ENCODE results near the gene PRDM11.

PRDM11 gene

DNA sequence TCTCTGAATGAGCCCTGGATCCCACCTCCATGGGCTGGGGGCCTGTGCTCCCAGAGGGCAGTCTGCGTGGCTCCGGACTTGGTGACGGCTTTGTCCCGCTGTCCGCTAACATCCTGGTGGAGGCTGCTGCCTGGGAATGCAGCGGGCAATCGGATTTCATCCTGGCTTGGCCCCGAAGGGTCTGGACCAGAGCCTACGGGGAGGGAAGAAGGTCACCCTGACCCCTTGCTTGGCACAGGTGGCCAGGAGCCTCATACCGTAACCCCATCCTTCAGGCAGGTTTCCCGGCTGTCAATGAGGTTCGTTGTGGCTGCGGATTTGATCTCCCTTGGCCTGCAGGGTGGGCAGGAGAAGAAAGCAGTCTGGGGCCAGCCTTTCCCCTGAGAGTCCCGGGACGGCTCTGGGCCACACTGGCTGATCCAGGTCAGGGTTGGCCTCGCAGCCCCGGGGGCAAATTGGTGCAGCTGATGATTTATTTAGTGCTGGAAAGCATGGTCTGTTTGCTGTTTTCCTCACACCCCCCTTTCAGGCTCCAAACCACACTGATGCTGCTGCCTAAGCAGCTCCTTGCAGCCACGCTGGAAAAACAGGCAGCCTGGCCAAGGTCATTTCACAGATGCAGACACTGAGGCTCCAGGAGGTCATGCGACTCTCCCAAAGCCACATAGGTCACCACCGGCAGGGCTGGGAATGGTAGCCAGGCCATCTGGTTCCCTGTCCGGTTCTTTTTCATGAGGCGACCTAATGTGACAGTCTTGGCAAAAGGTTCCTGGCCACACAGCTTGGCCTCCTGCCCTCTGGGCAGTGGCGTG lies 15.0 kb downstream of the PRDM11 start:
- H3K9me3 Mint-ChIP-seq, result no peaks in the 10 kb centered on the region
- H3K4me1 Mint-ChIP-seq, result peaks cover 13% of the 10 kb centered on the region
- H3K36me3 Mint-ChIP-seq, result no peaks in the 10 kb centered on the region
- no peak overlapping the region for H3K4me3 Mint-ChIP-seq
- H3K27ac Mint-ChIP-seq, result no peak overlapping the region
- H3K27me3 Mint-ChIP-seq, result no peaks in the 10 kb centered on the region

DNA sequence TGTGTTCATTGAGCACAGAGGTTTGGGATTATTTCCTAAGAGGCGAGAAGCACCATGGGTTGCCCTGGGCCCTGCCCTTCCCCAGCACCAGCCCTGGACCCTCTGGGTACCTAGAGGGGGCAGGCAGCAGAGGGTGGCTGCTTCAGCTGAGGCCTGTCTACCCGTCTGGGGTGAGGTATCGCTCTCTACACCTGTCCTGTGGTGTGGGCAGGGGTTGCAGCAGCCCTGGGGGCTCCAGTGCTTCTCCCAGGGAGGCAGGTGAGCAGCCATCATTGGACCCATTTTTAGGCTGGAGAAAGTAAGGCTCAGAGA lies 15.6 kb downstream of the PRDM11 start:
- H3K9me3 Mint-ChIP-seq, result no peaks in the 10 kb centered on the region
- no peaks in the 10 kb centered on the region for H3K36me3 Mint-ChIP-seq
- H3K4me1 Mint-ChIP-seq, result peaks cover 8% of the 10 kb centered on the region
- no peaks in the 10 kb centered on the region for H3K27me3 Mint-ChIP-seq
- H3K27ac Mint-ChIP-seq, result no peak overlapping the region
- H3K4me3 Mint-ChIP-seq, result no peak overlapping the region

DNA sequence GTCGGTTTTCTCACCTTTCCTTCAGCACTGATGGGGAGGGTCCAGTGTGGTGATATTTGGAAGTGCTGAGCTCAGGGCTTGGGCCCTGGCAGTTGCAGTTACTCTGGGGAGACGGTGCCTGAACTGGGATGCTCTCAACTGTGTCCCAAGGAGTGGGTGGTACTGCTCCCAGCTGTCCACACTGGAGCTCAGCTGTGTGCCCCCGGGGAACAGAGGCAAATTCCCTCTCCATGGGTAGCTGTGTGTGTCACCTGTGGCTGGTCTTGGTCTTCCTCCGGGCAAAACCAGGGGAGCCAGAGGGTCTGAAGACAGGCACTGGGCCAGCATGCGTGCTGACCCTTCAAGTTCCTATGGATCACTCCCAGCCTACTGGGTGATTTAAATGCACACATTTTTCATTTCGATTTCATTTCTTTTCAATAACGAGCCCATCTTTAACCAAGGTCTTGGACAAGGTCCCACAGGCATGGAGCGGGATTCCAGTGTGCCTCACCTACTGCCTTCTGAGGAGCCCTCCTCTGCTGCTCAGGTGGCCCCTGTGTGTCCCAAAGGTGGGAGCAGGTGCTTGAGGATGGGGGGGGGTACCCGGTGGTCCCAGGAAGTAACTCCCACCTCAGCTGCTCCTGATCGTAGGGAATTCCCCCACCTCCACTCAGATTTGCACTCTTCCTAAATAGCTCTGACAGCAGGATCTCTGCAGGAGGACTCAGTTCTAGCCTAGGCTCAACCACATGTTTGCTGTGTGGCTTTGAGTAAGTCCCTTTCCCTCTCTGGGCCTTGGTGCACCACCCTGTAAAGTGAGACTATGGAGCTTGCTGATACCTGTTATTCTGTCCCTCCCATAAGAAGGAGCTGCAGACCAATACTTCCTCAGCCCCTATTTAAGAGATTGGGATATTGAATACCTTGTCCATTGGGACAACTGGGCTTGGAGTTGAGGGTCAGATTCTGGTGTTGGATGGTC lies 16.8 kb downstream of the PRDM11 start:
- H3K27me3 Mint-ChIP-seq, result no peaks in the 10 kb centered on the region
- H3K9me3 Mint-ChIP-seq, result no peaks in the 10 kb centered on the region
- no peak overlapping the region for H3K4me3 Mint-ChIP-seq
- no peak overlapping the region for H3K27ac Mint-ChIP-seq
- no peaks in the 10 kb centered on the region for H3K36me3 Mint-ChIP-seq
- H3K4me1 Mint-ChIP-seq, result peaks cover 4% of the 10 kb centered on the region

DNA sequence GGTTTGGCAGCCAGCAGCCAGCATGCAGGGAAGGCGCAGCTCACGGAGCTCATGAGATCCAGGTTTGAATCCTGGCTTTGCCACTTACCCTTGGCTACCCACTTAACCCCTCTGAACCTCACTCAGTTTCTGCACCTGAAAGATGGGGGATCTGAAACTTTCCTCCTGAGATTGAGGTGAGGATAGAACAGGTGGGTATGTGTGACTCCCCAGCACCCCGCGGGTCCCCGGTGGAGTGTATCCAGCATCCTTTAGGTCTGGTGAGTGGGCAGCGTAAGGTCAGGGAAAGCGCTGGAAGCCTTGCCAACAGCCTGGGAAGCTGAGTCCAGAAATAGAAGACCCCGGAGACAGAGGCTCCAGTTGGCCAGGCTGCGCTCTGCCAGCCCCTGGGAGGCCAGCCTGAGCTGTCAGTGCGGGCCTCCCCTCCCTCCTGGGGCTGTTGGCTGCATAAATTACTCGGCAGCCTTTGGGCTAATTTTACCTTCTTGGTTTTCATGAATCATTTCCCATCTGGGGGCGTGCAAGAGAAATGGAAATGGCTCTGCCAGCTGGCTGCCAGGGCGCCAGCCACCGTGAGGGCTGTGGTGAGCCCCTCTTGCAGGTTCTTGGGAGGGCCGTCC lies 17.6 kb downstream of the PRDM11 start:
- Mint-ChIP-seq H3K36me3 (no peaks in the 10 kb centered on the region), H3K27me3 (no peaks in the 10 kb centered on the region), H3K4me1 (peaks cover 4% of the 10 kb centered on the region), H3K27ac (no peak overlapping the region), H3K9me3 (no peaks in the 10 kb centered on the region), H3K4me3 (no peak overlapping the region)

DNA sequence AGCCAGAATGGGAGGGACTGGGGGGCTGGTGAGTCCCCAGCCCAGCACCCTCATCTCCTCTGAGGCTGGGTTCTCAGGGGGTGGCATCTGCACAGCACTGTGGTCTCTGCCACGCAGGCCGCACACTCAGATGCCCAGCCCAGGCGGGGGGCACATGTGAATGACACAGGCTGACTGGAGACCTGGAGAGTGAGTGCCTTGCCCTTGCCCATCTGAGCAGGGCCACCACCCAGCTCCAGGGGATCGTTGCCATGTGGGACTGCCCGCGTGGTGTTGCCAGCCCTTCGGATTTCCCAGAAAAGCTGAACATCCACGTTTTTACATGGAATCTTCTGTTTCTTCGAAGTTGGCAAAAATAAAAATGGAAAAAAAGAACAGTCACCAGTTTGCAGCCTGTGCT lies 18.9 kb downstream of the PRDM11 start:
- Mint-ChIP-seq H3K4me3 (no peak overlapping the region), H3K27ac (no peak overlapping the region), H3K9me3 (no peaks in the 10 kb centered on the region), H3K4me1 (peaks cover 4% of the 10 kb centered on the region), H3K27me3 (no peaks in the 10 kb centered on the region), H3K36me3 (peaks cover 2% of the 10 kb centered on the region)

DNA sequence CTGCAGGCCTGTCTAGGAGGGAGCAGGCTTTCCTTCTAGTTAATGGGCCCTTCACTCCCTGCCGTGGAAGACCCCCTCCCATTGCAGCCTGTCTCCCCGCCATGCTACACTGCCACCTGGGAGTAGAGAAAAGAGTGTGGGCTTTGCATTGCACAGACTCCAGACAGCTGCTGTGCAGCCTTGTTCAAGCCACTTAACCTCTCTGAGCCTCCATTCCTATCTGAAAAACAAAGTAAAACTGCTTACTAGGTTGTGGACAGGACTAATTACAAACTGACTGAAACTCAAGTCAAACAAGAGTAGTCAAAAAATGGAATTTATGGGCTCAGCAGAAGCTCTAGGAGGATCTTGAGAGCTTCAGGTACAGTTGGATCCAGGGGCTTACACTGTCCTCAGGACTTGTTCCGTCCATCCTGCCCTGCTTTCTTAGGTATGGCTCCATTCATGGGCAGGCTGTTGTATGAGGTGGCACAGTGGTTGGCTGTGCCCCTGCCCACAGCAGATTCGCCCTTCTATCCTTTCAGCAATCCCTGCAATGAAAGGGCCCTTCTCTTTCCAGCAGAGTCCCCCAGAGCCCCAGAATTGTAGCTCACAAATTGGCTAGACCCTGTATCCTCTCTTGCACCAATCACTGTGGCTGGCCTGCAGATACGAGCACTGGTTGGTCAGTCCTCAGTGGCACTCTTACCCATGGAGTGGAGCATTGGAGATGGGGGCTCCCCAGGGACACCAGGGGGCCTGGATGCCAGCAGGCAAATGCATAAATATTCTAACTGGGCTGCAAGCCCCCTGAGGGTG lies 19.6 kb downstream of the PRDM11 start:
- Mint-ChIP-seq H3K9me3 (no peaks in the 10 kb centered on the region), H3K27ac (no peak overlapping the region), H3K36me3 (peaks cover 2% of the 10 kb centered on the region)

DNA sequence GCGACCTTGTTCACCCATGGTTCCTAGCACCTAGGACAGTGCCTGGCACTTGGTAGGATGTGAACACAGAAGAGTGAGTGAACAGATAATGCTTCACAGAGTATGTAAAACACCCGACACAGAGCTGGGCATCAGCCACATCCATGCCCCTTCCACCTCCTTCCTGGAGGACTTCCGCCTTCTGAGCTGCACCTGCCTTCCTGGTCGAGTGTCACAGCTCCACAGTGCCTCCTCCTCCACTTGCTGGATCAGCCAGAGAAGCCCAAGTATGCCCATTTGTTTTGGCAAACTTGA lies 20.1 kb downstream of the PRDM11 start:
- H3K4me3 Mint-ChIP-seq, result no peak overlapping the region
- H3K36me3 Mint-ChIP-seq, result peaks cover 2% of the 10 kb centered on the region
- no peak overlapping the region for H3K27ac Mint-ChIP-seq
- peaks cover 4% of the 10 kb centered on the region for H3K4me1 Mint-ChIP-seq
- no peaks in the 10 kb centered on the region for H3K9me3 Mint-ChIP-seq
- H3K27me3 Mint-ChIP-seq, result no peaks in the 10 kb centered on the region

More for the DNA sequence above, 19.6 kb downstream of the PRDM11 start:
- H3K27me3 Mint-ChIP-seq, result no peaks in the 10 kb centered on the region
- peaks cover 4% of the 10 kb centered on the region for H3K4me1 Mint-ChIP-seq
- no peak overlapping the region for H3K4me3 Mint-ChIP-seq

DNA sequence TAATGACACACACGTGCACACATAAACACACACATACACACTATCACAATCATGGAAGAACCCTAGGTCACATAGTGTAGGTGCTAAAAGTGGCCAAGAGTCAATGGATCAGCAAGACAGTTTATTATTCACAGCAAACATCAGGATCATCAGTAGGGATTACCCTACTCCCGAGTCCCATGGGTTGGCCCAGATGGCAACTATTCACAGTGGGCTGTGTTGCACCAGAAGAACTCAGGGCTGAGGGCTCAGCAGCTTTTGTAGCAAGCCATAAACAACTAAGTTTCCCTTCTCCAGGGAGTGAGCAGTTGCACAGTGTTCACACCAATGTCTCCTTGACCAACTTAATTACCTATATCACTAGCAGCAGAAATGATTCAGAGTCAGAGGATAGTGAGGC lies 20.8 kb downstream of the PRDM11 start:
- Mint-ChIP-seq H3K4me3 (no peak overlapping the region), H3K27ac (no peak overlapping the region), H3K9me3 (no peaks in the 10 kb centered on the region), H3K27me3 (no peaks in the 10 kb centered on the region), H3K4me1 (peaks cover 4% of the 10 kb centered on the region), H3K36me3 (peaks cover 2% of the 10 kb centered on the region)

DNA sequence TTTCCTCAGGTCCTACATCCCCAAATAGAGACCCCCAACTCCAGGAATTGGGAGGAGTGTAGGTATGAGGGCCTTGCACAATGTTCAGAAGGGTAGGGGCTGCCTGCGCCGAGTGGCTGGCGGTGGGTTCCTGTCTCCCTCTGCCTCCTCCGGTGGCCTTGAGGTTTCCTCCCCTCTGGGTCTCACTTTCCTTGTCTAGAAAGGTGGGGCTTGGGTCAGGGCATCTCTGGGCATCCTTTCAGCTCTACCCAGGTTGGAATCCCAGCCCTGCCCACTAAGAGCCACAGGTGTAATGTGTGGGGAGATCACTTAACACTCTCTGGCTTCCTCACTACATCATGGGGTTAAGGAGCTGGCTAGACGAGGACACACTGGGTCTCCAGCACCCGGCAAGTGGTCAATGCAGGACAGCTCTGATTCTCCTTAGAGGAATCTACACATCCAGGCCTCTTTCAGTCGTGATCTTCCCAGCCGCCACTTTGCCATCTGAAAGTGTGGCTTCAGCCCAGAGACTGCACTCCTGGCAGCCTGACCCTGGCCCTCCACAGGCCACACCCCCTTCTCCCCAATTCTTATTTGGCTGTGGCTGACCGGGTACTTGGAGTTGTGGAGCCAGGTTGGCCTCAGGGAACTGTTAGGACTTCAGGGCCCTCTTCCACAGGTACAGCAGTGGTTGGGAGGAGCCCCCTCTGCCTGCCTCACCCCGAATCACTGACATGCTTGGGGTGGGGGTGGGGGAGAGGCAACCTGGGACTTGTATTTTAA lies 22.1 kb downstream of the PRDM11 start:
- Mint-ChIP-seq H3K4me3 (no peak overlapping the region), H3K27me3 (no peaks in the 10 kb centered on the region), H3K4me1 (no peaks in the 10 kb centered on the region), H3K36me3 (peaks cover 2% of the 10 kb centered on the region), H3K9me3 (no peaks in the 10 kb centered on the region), H3K27ac (no peak overlapping the region)

DNA sequence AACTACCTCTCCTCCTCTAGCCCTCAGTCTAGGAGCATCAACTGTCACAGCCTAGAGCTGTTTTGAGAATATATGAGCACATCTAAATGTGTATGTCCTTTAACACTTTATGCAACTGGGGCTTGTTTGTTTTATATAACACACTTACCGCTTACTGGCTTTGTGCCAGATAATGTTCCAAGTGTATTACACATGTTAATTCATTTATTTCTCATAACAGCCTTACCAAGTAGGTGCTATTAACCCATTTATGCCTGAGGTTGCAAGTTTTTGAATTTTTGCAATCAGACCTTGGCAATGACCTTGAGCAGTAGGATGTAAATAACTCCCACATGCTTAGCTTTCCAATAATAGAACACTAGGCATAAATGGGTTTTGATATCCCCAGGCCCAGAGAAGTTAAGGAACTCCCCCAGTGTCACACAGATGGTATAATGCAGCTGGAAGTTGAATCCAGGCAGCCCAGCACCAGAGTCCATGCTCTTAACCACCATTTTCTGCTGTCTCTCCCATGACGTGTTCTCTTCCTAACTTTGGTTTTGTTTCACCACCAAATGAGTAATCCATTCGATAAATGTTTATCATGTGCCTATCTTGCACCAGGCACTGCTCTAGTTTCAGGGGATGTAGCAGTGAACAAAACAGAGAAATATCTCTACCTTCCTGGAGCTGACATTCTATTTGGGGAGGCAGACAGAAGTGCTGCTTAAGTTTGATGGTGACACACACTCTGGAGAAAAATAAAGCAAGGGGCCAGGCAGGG lies 23.1 kb downstream of the PRDM11 start:
- no peak overlapping the region for H3K4me3 Mint-ChIP-seq
- H3K4me1 Mint-ChIP-seq, result no peaks in the 10 kb centered on the region
- H3K27ac Mint-ChIP-seq, result no peak overlapping the region
- H3K27me3 Mint-ChIP-seq, result no peaks in the 10 kb centered on the region
- no peaks in the 10 kb centered on the region for H3K9me3 Mint-ChIP-seq
- peaks cover 2% of the 10 kb centered on the region for H3K36me3 Mint-ChIP-seq

DNA sequence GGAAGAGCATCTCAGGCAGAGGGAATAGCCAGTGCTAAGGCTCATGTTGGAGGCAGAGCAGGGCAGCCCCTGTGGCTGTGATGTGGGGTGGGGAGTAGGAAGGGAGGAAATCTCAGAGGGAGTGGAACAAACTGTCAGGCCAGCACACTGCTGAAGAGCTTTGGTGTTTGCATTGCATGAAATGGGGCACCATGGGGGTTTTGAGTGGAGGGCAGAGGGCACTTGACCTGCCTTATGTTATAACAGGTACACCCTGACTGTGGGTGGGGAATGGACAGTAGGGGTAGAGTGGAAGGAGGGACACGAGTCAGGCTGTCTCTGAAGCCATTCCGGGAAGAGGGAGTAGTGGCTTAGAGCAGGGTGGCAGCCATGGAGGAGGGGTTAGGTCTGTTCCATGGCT lies 24.0 kb downstream of the PRDM11 start:
- no peak overlapping the region for H3K27ac Mint-ChIP-seq
- no peaks in the 10 kb centered on the region for H3K9me3 Mint-ChIP-seq
- no peak overlapping the region for H3K4me3 Mint-ChIP-seq
- H3K27me3 Mint-ChIP-seq, result no peaks in the 10 kb centered on the region
- H3K36me3 Mint-ChIP-seq, result peaks cover 2% of the 10 kb centered on the region
- no peaks in the 10 kb centered on the region for H3K4me1 Mint-ChIP-seq

DNA sequence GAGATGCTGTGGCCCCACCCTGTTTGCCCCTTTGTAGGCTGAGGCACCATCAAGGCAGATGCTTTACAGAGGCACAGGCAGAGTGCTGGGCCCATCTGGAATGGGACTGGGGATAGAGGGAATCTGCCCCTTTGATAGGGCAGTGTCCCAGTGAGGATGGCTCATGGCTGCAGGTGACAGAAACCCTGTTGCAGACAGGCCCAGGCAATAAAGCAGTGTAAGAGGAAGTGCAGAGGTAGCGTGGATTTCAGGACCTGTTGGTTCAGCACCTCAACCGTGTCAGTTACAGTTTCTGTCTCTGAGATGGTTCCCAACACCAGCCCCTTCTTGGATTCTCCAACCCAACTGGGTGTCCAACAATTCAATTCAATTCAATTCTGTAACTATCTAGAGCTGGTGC lies 25.1 kb downstream of the PRDM11 start:
- peaks cover 2% of the 10 kb centered on the region for H3K36me3 Mint-ChIP-seq

DNA sequence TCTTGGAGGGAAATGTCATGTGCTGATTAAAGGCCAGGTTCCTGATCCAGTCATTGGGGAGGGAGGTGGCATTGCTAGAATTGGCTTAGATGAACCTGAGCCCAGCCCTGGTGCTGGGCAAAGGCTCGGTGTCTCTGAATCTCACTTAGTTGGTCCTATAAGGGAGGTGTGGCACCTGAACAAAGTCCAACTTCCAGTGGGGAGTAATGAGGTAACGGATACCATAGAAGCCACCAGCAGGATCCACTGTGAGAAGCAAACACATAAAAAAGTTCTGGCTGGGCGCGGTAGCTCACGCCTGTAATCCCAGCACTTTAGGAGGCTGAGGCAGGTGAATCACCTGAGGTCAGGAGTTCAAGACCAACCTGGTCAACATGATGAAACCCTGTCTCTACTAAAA lies 26.6 kb downstream of the PRDM11 start:
- H3K9me3 Mint-ChIP-seq, result no peaks in the 10 kb centered on the region
- no peaks in the 10 kb centered on the region for H3K27me3 Mint-ChIP-seq
- H3K36me3 Mint-ChIP-seq, result peaks cover 2% of the 10 kb centered on the region
- H3K4me3 Mint-ChIP-seq, result no peak overlapping the region
- peaks cover 4% of the 10 kb centered on the region for H3K4me1 Mint-ChIP-seq
- H3K27ac Mint-ChIP-seq, result no peak overlapping the region

More for the DNA sequence above, 25.1 kb downstream of the PRDM11 start:
- no peaks in the 10 kb centered on the region for H3K9me3 Mint-ChIP-seq
- H3K4me3 Mint-ChIP-seq, result no peak overlapping the region
- no peaks in the 10 kb centered on the region for H3K4me1 Mint-ChIP-seq
- no peak overlapping the region for H3K27ac Mint-ChIP-seq
- H3K27me3 Mint-ChIP-seq, result no peaks in the 10 kb centered on the region

DNA sequence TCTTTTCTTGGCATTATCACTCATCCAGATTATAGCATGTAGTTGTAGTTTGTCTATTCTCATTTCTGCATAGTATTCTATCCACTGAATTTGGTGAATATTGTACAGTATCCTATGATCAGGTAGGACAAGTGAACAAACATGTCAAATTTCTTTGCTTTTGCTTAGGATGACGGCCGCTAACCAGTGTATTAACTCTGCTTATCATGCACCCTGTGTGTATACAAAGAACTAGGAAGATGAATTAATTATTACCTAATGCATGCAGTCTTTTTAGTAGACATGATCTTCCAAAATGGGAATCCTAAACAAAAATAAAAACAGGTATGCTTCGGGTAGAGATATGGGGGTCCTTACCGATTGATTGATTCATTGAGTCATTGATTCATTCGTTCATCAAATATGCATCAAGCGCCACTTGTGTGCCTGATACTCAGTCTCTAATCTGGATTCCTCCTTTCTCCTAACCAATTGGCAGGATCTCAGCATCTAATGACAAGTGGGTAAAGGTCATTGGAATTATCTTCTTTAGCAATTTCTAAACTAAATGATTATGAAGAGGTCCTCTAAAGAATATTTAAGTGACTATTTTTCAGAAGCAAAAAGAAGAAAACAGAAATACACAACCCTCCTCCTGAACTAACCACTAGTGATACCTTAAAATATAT lies 27.9 kb downstream of the PRDM11 start:
- no peak overlapping the region for H3K27ac Mint-ChIP-seq
- H3K4me3 Mint-ChIP-seq, result no peak overlapping the region
- H3K27me3 Mint-ChIP-seq, result peaks cover 10% of the 10 kb centered on the region
- H3K9me3 Mint-ChIP-seq, result no peaks in the 10 kb centered on the region
- H3K4me1 Mint-ChIP-seq, result peaks cover 10% of the 10 kb centered on the region
- peaks cover 2% of the 10 kb centered on the region for H3K36me3 Mint-ChIP-seq
